ENCODE measurements around the gene SMOC1.
"Not testable (repeated sequence)": the region's sequence is repeated elsewhere in the genome, so short reads cannot be mapped to it uniquely, and the experiment has no call there.

Gene SMOC1

GRCh38 chr14:69901113-69901951 lies 22.1 kb downstream of the SMOC1 start:
- DNase-seq: no peak

DNA sequence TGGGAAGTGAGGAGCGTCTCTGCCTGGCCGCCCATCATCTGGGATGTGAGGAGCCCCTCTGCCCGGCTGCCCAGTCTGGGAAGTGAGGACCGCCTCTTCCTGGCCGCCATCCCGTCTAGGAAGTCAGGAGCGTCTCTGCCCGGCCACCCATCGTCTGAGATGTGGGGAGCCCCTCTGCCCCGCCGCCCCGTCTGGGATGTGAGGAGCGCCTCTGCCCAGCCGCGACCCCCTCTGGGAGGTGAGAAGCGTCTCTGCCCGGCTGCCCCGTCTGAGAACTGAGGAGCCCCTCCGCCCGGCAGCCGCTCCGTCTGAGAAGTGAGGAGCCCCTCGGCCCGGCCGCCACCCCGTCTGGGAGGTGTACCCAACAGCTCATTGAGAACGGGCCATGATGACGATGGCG lies 23.8 kb downstream of the SMOC1 start:
- not testable (repeated sequence) for DNase-seq

DNA sequence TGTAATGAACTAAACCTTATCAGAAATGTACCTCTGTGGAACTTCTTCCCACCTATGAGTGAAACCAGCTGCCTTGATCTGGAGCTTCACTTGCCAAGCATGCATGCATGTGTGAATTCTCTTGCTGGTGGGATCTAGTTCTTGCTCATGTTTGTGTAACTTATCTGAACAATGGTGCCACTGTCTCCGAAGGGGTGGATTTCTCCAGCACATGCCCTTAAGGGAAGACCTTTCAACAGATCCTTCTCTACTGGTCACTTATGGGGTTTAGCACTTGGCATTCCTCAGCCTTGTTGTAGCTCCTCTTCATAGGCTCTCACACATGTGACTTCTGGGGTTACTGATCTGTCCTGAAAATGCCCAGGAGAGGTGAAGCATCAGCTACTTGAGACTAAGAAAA lies 25.0 kb downstream of the SMOC1 start:
- no peak for DNase-seq

DNA sequence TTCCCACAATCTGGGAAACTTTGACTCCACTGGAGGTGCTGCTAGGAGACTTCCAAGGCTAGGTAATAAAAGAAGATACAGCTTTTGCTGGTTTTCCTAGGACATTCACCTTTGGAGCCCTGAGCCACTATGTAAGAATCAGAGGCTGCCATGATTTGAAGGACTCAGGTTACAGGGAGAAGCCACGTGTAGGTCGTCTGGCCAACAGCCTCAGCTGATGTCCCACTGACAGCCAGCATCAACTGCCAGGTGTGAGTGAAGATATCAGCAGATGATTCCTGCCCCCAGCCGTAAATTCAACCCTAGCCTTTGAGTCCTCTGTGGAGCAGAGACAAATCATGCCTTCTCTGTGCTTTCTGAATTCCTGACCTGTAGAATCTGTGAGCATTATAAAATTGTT lies 27.0 kb downstream of the SMOC1 start:
- DNase-seq: no peak

- DNase-seq: no peak
Observed at GRCh38 chr14:69909826-69910550, 30.8 kb downstream of the SMOC1 start.

DNA sequence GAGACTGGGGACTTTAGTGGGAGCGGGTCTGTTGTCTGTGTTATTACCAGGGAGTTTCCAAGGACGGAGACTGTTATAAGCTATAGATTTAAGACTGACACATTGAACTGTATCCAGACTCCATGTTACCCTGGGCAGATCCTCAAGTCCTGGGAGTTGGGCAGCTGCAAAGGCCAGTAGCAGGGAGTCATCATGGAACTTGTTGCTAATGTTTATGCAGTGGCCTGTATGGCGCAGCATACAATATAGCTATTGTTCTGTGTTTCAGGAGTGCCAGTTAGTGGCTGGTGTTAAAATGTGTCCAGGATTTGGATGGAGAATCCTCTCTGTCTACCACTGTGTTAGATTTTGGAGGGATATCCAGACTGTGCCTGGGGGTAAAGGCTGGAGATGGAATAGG lies 31.7 kb downstream of the SMOC1 start:
- no peak for DNase-seq

- no peak for DNase-seq
Observed at GRCh38 chr14:69913686-69914085, 34.5 kb downstream of the SMOC1 start.

DNA sequence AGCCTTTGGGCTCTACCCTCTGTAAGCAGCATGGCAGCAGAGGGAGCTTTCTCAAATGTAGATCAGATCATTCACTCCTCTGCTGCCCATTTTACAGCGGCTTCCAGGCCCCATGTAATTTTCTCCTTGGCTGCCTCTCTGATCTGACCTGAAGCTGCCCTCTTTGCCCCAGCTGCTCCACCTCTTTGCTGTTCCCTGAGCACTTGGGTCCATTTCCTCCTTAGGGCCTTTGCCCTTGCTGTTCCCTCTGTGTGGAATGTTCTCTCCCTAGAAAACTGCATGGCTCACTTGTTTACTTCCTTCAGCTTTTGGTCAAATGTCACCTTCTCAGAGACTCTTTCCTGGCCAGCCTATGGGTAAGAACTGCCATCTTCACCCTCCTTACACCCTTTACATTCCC lies 37.2 kb downstream of the SMOC1 start:
- no peak for DNase-seq

DNA sequence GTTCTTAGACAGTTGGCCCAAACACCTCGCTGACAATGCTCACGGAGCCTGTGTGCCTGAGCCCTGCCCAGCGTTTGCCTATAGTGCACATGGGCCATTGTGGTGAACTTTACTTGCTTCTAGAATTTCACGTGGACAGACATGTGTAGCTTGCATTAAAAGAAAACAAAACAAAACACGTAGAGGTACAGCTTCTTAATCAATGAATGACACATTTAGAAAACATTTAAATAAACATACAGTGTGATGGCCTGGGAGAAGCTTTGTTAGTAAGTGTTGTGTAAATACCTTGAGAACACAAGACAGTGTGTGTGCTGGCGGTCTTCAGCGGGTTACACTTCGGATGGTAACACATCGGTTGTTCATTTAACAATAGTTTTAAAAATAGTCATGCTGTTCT lies 38.1 kb downstream of the SMOC1 start:
- no peak for DNase-seq

DNA sequence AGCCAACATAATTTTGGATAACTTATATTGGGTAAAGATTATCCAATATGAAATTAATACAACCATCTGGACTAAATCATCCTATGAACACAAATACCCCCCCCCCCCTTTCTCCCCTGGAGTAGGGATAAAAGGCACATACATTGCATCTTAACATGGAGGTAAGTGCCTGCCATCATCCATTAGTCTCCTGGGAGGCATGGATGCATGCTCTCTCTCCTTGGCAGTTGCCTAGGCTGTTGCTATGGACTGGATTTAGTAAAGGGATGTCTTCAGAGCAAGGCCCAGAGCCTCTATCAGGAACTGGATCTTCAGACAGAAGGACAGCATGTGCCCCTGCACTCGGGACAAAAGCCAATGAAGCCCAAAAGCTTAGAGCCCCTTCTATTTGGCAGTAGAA lies 40.6 kb downstream of the SMOC1 start:
- DNase-seq: peak in 1 of 2 experiments; percentile 32

GRCh38 chr14:69921052-69921451 lies 41.8 kb downstream of the SMOC1 start:
- DNase-seq: no peak

- DNase-seq: no peak
Observed at GRCh38 chr14:69922198-69922597, 43.0 kb downstream of the SMOC1 start.

GRCh38 chr14:69924201-69924600 lies 45.0 kb downstream of the SMOC1 start:
- DNase-seq: peak; percentile 36 to 71

GRCh38 chr14:69928111-69928523 lies 48.9 kb downstream of the SMOC1 start:
- no peak for DNase-seq

- no peak for DNase-seq
Observed at GRCh38 chr14:69930780-69931379, 51.7 kb downstream of the SMOC1 start.

DNA sequence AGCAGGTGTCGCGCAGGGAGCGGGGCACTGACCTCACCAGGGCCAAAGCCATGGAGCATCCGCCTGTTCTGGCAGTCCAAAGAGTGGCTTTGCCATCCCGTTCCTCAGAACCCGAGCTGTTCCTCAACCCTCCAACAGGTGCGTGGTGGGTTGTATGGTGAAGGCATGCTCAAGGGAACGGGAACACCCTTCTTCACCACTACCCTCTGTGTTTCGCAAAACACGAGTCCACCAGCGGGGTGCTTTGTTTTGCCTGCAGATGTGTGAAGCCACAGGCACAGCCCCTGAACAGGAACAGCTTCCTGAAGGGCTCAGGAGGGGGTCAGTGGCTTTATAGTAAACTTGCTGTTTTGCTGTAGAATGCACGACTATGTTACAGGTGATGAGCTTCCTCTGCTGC lies 52.7 kb downstream of the SMOC1 start:
- no peak for DNase-seq

- DNase-seq: no peak
Observed at GRCh38 chr14:69932391-69932790, 53.2 kb downstream of the SMOC1 start.

DNA sequence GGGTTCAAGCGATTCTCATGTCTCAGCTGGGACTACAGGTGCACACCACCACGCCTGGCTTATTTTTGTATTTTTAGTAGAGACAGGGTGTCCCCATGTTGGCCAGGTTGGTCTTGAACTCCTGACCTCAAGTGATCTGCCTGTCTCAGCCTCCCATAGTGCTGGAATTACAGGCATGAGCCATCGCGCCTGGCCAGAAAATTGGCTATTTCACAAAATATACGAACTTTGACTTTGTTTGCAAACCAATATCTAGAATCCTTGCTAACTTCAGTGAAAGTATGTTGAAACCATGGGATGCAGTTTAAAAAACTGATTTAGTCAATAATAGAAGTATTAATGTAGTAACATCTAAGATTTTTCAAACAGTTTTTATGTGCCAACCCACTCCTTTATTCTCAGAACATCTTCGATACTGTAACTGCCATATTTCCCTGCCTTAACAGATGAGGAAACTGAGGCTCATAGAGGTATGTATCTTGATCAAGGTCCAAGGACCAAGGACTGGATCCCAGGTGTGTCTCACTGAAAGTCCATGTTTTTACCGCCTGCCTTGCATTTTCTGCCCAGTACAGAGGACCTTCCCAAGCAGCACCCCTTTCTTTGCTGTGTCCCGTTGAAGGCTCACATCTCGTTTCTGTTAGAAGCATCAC lies 54.5 kb downstream of the SMOC1 start:
- no peak for DNase-seq

GRCh38 chr14:69937367-69938081 lies 58.3 kb downstream of the SMOC1 start:
- DNase-seq: peak in 1 of 2 experiments; percentile 43

DNA sequence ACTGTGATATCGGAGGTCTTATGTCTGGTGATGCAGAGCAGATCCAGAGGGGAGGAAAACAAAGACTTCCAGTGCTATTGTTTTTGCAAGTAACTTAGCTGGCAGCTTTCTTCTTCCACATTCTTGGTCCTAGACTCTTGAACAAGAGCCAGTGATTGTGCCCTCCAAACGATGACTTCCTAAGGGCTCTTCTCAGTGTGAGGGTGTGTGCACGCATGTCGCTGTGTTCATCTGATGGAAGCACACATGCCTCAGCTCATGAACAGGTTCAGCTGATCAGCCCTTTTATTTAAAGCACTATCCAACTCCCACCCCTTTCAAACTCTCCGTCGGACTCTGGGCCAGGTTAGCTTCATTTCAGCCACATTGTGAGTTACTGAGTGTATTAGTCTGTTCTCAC lies 59.5 kb downstream of the SMOC1 start:
- no peak for DNase-seq

- no peak for DNase-seq
Observed at GRCh38 chr14:69941768-69942742, 62.8 kb downstream of the SMOC1 start.

All from NCI-H524 (cell line).